ENCODE data around the gene GALNT15. TPM values are rescaled to one million over a fixed set of nuclear protein-coding genes. Genes with fewer than 3 reads are reported as not detected.

Gene GALNT15
- total RNA-seq, 4 donors from 2014 or later: 75.4 to 297 (median 134) TPM

DNA sequence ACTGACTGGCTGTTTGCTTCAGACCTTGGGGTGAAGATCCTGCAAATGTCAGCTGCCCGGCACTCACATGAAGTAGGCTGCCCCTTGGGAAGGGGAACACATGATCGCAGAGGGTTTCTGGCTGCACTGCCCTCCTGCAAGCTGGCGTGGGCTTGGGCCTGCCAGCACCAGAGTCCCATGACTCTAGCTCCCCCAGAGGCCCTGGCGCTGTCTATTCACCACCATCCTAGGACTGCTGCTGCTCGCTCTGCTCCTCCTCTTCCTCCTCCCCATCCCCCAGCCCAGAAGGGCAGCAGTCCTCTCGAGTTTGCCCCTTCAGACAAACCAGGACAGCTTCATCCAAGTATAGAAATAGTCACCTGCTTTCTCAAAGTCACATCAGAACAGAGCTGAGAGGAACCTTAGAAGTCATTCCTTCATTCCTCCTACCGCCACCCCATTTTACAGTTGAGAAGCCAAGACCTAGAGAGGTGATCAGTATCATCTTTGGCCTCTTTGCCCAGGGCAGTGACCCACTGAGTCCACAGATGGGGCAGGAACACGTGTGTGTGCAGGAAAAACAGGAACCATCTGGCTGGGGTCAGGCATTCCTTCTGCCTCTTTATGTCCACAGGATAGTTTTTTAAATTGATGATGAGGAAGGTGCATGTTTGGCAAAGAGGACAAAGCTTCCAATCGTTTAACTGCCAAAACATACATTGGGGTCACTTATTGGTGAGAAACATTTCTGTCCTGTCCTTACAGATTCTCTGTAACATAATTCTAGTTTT, 77.0 kb downstream of the GALNT15 start:
- Histone ChIP-seq H3K27me3 (no peaks in the 10 kb centered on the region), H3K36me3 (peaks cover 0 to 4% of the 10 kb centered on the region in 2 donors), H3K4me3 (no peak overlapping the region), H3K27ac (no peak overlapping the region), H3K9me3 (no peaks in the 10 kb centered on the region), H3K4me1 (peaks cover 0 to 7% (median 0%) of the 10 kb centered on the region in 3 donors)
- no peak for TF ChIP-seq POLR2A (IDR thresholded peaks at IDR 0.05)
- TF ChIP-seq EP300 (IDR thresholded peaks at IDR 0.05): no peak
- 69 to 84% methylated on average over 4 to 6 of the region's 9 CpGs for WGBS, 2 donors (ENCODE audit: low coverage in 1 of 2)
- ATAC-seq: no peak

DNA sequence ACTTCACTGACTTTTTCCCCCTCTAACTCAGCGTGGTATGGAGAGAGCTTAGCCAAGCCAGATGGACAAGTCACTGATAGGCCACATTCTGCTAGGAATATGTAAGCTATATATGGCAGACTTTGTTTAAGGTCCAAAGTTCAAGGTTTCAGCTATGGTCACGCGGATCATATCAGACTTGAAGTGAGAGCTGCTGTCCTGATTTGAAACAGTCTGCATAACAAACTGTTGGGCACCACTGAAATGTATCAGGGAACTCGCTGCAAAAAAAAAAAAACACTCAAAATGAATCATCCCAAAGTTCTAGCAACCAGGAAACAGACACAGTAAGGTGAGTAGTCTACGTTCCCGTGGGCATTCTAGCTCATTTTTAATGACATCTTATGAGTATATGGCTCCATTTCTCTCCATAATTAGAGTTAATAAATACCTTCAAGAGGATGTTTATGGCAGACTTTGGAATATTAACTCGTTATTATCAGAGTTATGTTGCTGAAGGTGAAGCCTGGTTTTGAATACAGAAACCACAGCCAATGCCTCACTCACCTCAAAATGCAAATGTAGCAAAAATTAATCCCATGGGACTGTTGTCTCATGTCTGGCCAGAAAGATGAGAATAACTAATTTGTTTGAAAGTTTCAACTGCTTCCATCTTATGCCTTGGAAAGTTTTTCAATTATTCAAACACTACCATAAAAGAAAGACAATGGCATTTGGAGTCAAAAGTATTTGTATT, 77.9 kb downstream of the GALNT15 start:
- 36 to 71% methylated on average over 5 to 7 of the region's 7 CpGs for WGBS, 2 donors (ENCODE audit: low coverage in 1 of 2)
- Histone ChIP-seq H3K27me3 (no peaks in the 10 kb centered on the region), H3K36me3 (peaks cover 0 to 12% of the 10 kb centered on the region in 2 donors), H3K4me1 (peaks cover 0 to 2% (median 0%) of the 10 kb centered on the region in 3 donors), H3K27ac (no peak overlapping the region), H3K9me3 (no peaks in the 10 kb centered on the region), H3K4me3 (no peak overlapping the region)
- TF ChIP-seq POLR2AphosphoS5 (IDR thresholded peaks at IDR 0.05) (no peak), EP300 (IDR thresholded peaks at IDR 0.05) (no peak), POLR2A (IDR thresholded peaks at IDR 0.05) (no peak)
- ATAC-seq: no peak

DNA sequence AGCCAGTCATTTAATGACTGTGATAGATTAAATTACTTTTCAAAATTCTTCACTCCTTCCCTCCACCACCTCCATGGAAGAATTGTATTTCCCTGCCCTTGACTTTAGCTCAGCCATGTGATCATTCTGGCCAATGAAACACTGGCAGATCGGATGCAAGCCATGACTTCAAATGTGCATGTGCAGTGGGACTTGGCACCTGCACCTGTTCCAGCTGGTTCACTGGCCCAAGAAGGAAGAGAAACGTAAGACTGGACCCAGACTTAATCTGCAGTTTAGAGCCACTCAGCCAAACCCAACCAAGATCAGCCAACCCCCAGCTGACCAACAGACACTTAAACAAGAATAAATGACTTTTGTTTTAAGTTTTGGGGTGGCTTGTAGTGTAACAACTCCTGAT, 78.5 kb downstream of the GALNT15 start:
- no peaks in the 10 kb centered on the region for H3K4me1 ChIP-seq
- TF ChIP-seq EP300 (IDR thresholded peaks at IDR 0.05) (no peak), POLR2A (IDR thresholded peaks at IDR 0.05) (no peak), POLR2AphosphoS5 (IDR thresholded peaks at IDR 0.05) (no peak)
- TF ChIP-seq, protein P1, sequence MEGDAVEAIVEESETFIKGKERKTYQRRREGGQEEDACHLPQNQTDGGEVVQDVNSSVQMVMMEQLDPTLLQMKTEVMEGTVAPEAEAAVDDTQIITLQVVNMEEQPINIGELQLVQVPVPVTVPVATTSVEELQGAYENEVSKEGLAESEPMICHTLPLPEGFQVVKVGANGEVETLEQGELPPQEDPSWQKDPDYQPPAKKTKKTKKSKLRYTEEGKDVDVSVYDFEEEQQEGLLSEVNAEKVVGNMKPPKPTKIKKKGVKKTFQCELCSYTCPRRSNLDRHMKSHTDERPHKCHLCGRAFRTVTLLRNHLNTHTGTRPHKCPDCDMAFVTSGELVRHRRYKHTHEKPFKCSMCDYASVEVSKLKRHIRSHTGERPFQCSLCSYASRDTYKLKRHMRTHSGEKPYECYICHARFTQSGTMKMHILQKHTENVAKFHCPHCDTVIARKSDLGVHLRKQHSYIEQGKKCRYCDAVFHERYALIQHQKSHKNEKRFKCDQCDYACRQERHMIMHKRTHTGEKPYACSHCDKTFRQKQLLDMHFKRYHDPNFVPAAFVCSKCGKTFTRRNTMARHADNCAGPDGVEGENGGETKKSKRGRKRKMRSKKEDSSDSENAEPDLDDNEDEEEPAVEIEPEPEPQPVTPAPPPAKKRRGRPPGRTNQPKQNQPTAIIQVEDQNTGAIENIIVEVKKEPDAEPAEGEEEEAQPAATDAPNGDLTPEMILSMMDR (IDR thresholded peaks at IDR 0.05): no peak
- no peaks in the 10 kb centered on the region for H3K9me3 ChIP-seq
- no peaks in the 10 kb centered on the region for H3K27me3 ChIP-seq
- ATAC-seq: no peak
- H3K36me3 ChIP-seq: peaks cover 0 to 14% of the 10 kb centered on the region in 2 donors
- H3K27ac ChIP-seq: no peak overlapping the region
- 69 to 86% methylated on average over 1 to 2 of the region's 2 CpGs for WGBS, 2 donors (ENCODE audit: low coverage in 1 of 2)
- no peak overlapping the region for H3K4me3 ChIP-seq

DNA sequence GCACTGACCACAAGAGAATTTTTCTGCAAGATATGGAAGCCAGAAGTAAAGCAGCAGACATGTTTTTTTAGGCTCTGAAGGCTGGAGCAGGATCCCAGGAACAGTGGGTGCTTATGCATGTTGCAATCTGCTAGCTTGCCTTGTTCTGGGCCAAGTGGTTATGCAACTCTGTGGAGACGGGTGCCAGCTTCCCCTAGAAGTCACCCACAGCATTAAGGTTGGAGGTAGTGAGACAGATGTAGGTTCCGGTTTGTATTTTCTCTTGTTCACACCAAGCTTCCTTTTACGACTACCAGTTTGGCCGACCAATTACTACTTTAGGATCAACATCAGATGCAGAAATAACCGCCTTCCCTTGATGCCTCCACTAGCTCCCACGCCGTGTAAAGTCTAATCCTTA, 79.1 kb downstream of the GALNT15 start:
- Histone ChIP-seq H3K36me3 (peaks cover 0 to 20% of the 10 kb centered on the region in 2 donors), H3K4me3 (no peak overlapping the region), H3K9me3 (no peaks in the 10 kb centered on the region), H3K4me1 (no peaks in the 10 kb centered on the region), H3K27me3 (no peaks in the 10 kb centered on the region), H3K27ac (no peak overlapping the region)
- ATAC-seq: peak; percentile 88
- TF ChIP-seq EP300 (IDR thresholded peaks at IDR 0.05) (no peak), POLR2AphosphoS5 (IDR thresholded peaks at IDR 0.05) (peak; percentile 42)
- WGBS, 2 donors (ENCODE audit: low coverage in 1 of 2): 86 to 88% methylated on average over 3 to 7 of the region's 7 CpGs

DNA sequence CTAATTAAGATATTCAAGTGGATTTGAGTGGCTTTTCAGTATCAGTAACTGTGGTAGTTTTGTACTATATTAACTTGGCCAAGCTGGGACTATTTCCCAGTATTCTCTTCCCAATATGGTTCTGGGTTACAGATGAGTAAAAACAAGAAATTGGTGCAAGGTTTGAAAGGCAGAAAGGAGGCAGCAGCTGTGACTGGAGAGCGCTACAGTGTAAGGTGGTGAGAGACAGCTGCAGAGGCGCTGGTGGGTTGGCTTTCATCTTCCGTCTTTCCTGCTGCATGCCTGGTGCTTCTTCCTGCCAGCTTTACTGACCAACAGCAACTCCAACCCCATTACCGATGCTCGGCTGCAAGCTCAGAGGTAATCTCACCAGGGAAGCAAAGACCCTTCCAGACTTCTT, 80.4 kb downstream of the GALNT15 start:
- ATAC-seq: no peak
- 83% methylated on average over 3 of the region's 5 CpGs; no CpG with 5 or more reads in 1 of the 2 donors for WGBS, 2 donors (ENCODE audit: low coverage in 1 of 2)
- Histone ChIP-seq H3K27ac (no peak overlapping the region), H3K36me3 (peaks cover 0 to 33% of the 10 kb centered on the region in 2 donors), H3K4me1 (no peaks in the 10 kb centered on the region), H3K9me3 (no peaks in the 10 kb centered on the region), H3K27me3 (no peaks in the 10 kb centered on the region), H3K4me3 (no peak overlapping the region)
- TF ChIP-seq POLR2A (IDR thresholded peaks at IDR 0.05) (no peak), POLR2AphosphoS5 (IDR thresholded peaks at IDR 0.05) (no peak), EP300 (IDR thresholded peaks at IDR 0.05) (no peak)
- TF ChIP-seq, protein P1 (IDR thresholded peaks at IDR 0.05): no peak

DNA sequence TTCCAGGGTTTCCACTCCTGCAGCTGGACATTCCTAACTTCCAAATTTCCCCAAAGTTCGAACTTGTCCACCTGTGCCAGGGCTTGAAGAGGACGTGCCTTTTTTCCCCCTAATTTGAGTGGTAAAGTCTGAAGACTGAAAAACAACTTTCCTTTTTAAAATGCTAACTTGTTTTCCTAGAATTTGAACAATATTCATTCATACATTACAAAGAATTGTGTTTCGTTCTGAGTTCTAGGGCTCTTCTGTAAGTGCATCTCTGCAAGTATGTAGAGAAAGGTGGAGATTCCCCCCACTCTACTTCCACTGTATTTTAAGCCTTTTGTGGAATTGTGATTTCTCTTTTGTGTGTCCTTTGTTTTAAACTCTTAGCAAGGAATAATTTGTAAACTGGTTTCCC, 80.8 kb downstream of the GALNT15 start:
- Histone ChIP-seq H3K36me3 (peaks cover 0 to 37% of the 10 kb centered on the region in 2 donors), H3K4me3 (no peak overlapping the region), H3K4me1 (no peaks in the 10 kb centered on the region), H3K9me3 (no peaks in the 10 kb centered on the region), H3K27me3 (no peaks in the 10 kb centered on the region), H3K27ac (no peak overlapping the region)
- no peak for ATAC-seq
- WGBS, 2 donors (ENCODE audit: low coverage in 1 of 2): 57 to 83% methylated on average over 1 to 3 of the region's 3 CpGs
- TF ChIP-seq POLR2AphosphoS5 (IDR thresholded peaks at IDR 0.05): no peak
- TF ChIP-seq EP300 (IDR thresholded peaks at IDR 0.05): no peak
- TF ChIP-seq, protein P1 (IDR thresholded peaks at IDR 0.05): no peak
- TF ChIP-seq POLR2A (IDR thresholded peaks at IDR 0.05): no peak
